WTC11 (cell line): Measurements from ENCODE around the gene CEP131. TPM values are rescaled to one million over a fixed set of nuclear protein-coding genes. Genes with fewer than 3 reads are reported as not detected.

ENCODE experiments used
- ATAC-seq: fragments of 200-7000 bp; cut with Tn5 transposase; 2 replicates; pipeline ENCODE4 v1.10.0; 2021; ENCODE audit warnings: mild to moderate bottlenecking, moderate library complexity
- CTCF ChIA-PET: fragments of 300-600 bp; sonication (Branson Sonifier 250); formaldehyde crosslinking; loops from one replicate; lab custom pipeline; 2021; ENCODE audit warnings: antibody characterized with exemption; lab: Charles Lee
- POLR2A ChIA-PET: fragments of 350-600 bp; sonication (Branson Sonifier 250); formaldehyde crosslinking; loops from one replicate; lab custom pipeline; 2021; ENCODE audit warnings: antibody characterized with exemption; lab: Charles Lee
- DNase-seq: peaks from one replicate; pipeline ENCODE4 v3.0.0; 2021; ENCODE audit warnings: low spot score
- H3K27ac Mint-ChIP-seq: 2 replicates; pipeline ENCODE4 v1.8.0; 2021; ENCODE audit warnings: mixed read lengths
- H3K27me3 Mint-ChIP-seq: 2 replicates; pipeline ENCODE4 v1.8.0; 2021; ENCODE audit warnings: low read depth, mild to moderate bottlenecking, moderate library complexity, mixed read lengths
- H3K36me3 Mint-ChIP-seq: 2 replicates; pipeline ENCODE4 v1.8.0; 2021; ENCODE audit warnings: mixed read lengths
- H3K4me1 Mint-ChIP-seq: 2 replicates; pipeline ENCODE4 v1.8.0; 2022; ENCODE audit warnings: mixed read lengths
- H3K4me3 Mint-ChIP-seq: 2 replicates; pipeline ENCODE4 v1.8.0; 2021; ENCODE audit warnings: mild to moderate bottlenecking, moderate library complexity, mixed read lengths
- H3K9me3 Mint-ChIP-seq: 2 replicates; pipeline ENCODE4 v1.8.0; 2021; ENCODE audit warnings: mixed read lengths
- FOXJ3 ChIP-seq: sonication (generic); formaldehyde crosslinking; IDR thresholded peaks from 2 replicates; pipeline ENCODE4 v1.9.0; 2021; ENCODE audit warnings: missing genetic modification reagents, mild to moderate bottlenecking, borderline replicate concordance
- GTF2I ChIP-seq: fragments of 250-450 bp; sonication (Bioruptor Pico); conservative IDR thresholded peaks from 2 replicates; pipeline ENCODE4 v1.4.0; 2021; ENCODE audit warnings: mild to moderate bottlenecking
- JUN ChIP-seq: sonication (generic); formaldehyde crosslinking; IDR thresholded peaks from 2 replicates; pipeline ENCODE4 v1.8.0; 2023; ENCODE audit warnings: mild to moderate bottlenecking, missing genetic modification reagents
- MXD4 ChIP-seq: fragments of 250-450 bp; sonication (Bioruptor Pico); IDR thresholded peaks from 2 replicates; pipeline ENCODE4 v1.8.0; 2021; ENCODE audit warnings: mild to moderate bottlenecking, moderate library complexity, borderline replicate concordance
- NFYB ChIP-seq: sonication (generic); formaldehyde crosslinking; conservative IDR thresholded peaks from 2 replicates; pipeline ENCODE4 v1.8.0; 2022; ENCODE audit warnings: low read depth, missing genetic modification reagents
- NR2C2 ChIP-seq: sonication (generic); formaldehyde crosslinking; IDR thresholded peaks from 2 replicates; pipeline ENCODE4 v1.8.0; 2022; ENCODE audit warnings: mild to moderate bottlenecking, missing genetic modification reagents
- SP1 ChIP-seq: sonication (generic); formaldehyde crosslinking; conservative IDR thresholded peaks from 2 replicates; pipeline ENCODE4 v1.8.1; 2022; ENCODE audit warnings: missing genetic modification reagents
- TCF7 ChIP-seq: sonication (generic); formaldehyde crosslinking; IDR thresholded peaks from 2 replicates; pipeline ENCODE4 v1.8.0; 2022; ENCODE audit warnings: mild to moderate bottlenecking, low read depth, missing genetic modification reagents, moderate library complexity
- TEAD4 ChIP-seq: sonication (generic); formaldehyde crosslinking; IDR thresholded peaks from 2 replicates; pipeline ENCODE4 v1.8.0; 2022; ENCODE audit warnings: mild to moderate bottlenecking, missing genetic modification reagents
- ZNF263 ChIP-seq: sonication (generic); formaldehyde crosslinking; IDR thresholded peaks from 2 replicates; pipeline ENCODE4 v1.8.1; 2022; ENCODE audit warnings: low read depth, mild to moderate bottlenecking, moderate library complexity, missing genetic modification reagents
- ZNF281 ChIP-seq: sonication (generic); formaldehyde crosslinking; IDR thresholded peaks from 2 replicates; pipeline ENCODE4 v1.8.0; 2023; ENCODE audit warnings: mild to moderate bottlenecking, missing genetic modification reagents
- ZNF396 ChIP-seq: fragments of 250-450 bp; sonication (Bioruptor Pico); IDR thresholded peaks from 2 replicates; pipeline ENCODE4 v1.8.0; 2021; ENCODE audit warnings: mild to moderate bottlenecking, moderate library complexity, borderline replicate concordance
- ZNF425 ChIP-seq: fragments of 250-450 bp; sonication (Bioruptor Pico); conservative IDR thresholded peaks from 2 replicates; pipeline ENCODE4 v1.9.0; 2021; ENCODE audit warnings: mild to moderate bottlenecking
- total RNA-seq: library from RNA; stranded (reverse); gene quantifications from 3 replicates; pipeline ENCODE4 v1.2.3, GENCODE V29; 2021
- TF ChIP-seq, protein P1 (sequence below): sonication (generic); formaldehyde crosslinking; IDR thresholded peaks from 2 replicates; pipeline ENCODE4 v1.8.0; 2022; ENCODE audit warnings: mild to moderate bottlenecking, missing genetic modification reagents
- TF ChIP-seq, protein P2 (sequence below): sonication (generic); formaldehyde crosslinking; IDR thresholded peaks from 2 replicates; pipeline ENCODE4 v1.8.1; 2022; ENCODE audit warnings: mild to moderate bottlenecking, missing genetic modification reagents, moderate library complexity, borderline replicate concordance
- TF ChIP-seq, protein P3 (sequence below): sonication (generic); formaldehyde crosslinking; conservative IDR thresholded peaks from 2 replicates; pipeline ENCODE4 v1.8.1; 2023; ENCODE audit warnings: mild to moderate bottlenecking, low read depth, missing genetic modification reagents, moderate library complexity
- TF ChIP-seq, protein P4 (sequence below): sonication (generic); formaldehyde crosslinking; IDR thresholded peaks from 2 replicates; pipeline ENCODE4 v1.8.1; 2022; ENCODE audit warnings: mild to moderate bottlenecking, moderate library complexity, missing genetic modification reagents
- TF ChIP-seq, protein P5 (sequence below): sonication (generic); formaldehyde crosslinking; IDR thresholded peaks from 2 replicates; pipeline ENCODE4 v1.8.1; 2023; ENCODE audit warnings: mild to moderate bottlenecking, missing genetic modification reagents, moderate library complexity
- TF ChIP-seq, protein P6 (sequence below): sonication (generic); formaldehyde crosslinking; IDR thresholded peaks from 2 replicates; pipeline ENCODE4 v1.8.0; 2023; ENCODE audit warnings: missing genetic modification reagents

The CEP131 gene
- total RNA-seq, 1 experiment from 2014 or later, result 35.2 TPM

GRCh38 chr17:81246679-81247338 lies 24.0 kb upstream of the CEP131 start:
- H3K27me3 Mint-ChIP-seq, result no peaks in the 10 kb centered on the region
- H3K9me3 Mint-ChIP-seq, result no peaks in the 10 kb centered on the region
- peaks cover 9% of the 10 kb centered on the region for H3K4me1 Mint-ChIP-seq
- ChIA-PET CTCF (no interaction called here), POLR2A (no interaction called here)
- H3K36me3 Mint-ChIP-seq, result no peaks in the 10 kb centered on the region
- peak overlapping the region; percentile 49; the same call in 1 of the 2 replicates for H3K27ac Mint-ChIP-seq
- DNase-seq (no peak), ATAC-seq (no peak)
- H3K4me3 Mint-ChIP-seq, result no peak overlapping the region
- TF ChIP-seq, protein P1, sequence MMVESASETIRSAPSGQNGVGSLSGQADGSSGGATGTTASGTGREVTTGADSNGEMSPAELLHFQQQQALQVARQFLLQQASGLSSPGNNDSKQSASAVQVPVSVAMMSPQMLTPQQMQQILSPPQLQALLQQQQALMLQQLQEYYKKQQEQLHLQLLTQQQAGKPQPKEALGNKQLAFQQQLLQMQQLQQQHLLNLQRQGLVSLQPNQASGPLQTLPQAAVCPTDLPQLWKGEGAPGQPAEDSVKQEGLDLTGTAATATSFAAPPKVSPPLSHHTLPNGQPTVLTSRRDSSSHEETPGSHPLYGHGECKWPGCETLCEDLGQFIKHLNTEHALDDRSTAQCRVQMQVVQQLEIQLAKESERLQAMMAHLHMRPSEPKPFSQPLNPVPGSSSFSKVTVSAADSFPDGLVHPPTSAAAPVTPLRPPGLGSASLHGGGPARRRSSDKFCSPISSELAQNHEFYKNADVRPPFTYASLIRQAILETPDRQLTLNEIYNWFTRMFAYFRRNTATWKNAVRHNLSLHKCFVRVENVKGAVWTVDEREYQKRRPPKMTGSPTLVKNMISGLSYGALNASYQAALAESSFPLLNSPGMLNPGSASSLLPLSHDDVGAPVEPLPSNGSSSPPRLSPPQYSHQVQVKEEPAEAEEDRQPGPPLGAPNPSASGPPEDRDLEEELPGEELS (CRISPR knock-in tag), result no peak
- TF ChIP-seq GTF2I (CRISPR knock-in tag) (no peak), FOXJ3 (CRISPR knock-in tag) (no peak), ZNF263 (CRISPR knock-in tag) (no peak), TEAD4 (no peak), JUN (CRISPR knock-in tag) (no peak), ZNF396 (CRISPR knock-in tag) (no peak), MXD4 (no peak), ZNF425 (CRISPR knock-in tag) (no peak)
- TF ChIP-seq, protein P2, sequence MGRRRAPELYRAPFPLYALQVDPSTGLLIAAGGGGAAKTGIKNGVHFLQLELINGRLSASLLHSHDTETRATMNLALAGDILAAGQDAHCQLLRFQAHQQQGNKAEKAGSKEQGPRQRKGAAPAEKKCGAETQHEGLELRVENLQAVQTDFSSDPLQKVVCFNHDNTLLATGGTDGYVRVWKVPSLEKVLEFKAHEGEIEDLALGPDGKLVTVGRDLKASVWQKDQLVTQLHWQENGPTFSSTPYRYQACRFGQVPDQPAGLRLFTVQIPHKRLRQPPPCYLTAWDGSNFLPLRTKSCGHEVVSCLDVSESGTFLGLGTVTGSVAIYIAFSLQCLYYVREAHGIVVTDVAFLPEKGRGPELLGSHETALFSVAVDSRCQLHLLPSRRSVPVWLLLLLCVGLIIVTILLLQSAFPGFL (CRISPR knock-in tag), result no peak
- TF ChIP-seq, protein P3, sequence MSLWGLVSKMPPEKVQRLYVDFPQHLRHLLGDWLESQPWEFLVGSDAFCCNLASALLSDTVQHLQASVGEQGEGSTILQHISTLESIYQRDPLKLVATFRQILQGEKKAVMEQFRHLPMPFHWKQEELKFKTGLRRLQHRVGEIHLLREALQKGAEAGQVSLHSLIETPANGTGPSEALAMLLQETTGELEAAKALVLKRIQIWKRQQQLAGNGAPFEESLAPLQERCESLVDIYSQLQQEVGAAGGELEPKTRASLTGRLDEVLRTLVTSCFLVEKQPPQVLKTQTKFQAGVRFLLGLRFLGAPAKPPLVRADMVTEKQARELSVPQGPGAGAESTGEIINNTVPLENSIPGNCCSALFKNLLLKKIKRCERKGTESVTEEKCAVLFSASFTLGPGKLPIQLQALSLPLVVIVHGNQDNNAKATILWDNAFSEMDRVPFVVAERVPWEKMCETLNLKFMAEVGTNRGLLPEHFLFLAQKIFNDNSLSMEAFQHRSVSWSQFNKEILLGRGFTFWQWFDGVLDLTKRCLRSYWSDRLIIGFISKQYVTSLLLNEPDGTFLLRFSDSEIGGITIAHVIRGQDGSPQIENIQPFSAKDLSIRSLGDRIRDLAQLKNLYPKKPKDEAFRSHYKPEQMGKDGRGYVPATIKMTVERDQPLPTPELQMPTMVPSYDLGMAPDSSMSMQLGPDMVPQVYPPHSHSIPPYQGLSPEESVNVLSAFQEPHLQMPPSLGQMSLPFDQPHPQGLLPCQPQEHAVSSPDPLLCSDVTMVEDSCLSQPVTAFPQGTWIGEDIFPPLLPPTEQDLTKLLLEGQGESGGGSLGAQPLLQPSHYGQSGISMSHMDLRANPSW, result no peak
- TF ChIP-seq, protein P4, sequence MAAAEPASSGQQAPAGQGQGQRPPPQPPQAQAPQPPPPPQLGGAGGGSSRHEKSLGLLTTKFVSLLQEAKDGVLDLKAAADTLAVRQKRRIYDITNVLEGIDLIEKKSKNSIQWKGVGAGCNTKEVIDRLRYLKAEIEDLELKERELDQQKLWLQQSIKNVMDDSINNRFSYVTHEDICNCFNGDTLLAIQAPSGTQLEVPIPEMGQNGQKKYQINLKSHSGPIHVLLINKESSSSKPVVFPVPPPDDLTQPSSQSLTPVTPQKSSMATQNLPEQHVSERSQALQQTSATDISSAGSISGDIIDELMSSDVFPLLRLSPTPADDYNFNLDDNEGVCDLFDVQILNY (CRISPR knock-in tag), result no peak

- H3K9me3 Mint-ChIP-seq, result no peaks in the 10 kb centered on the region
- ATAC-seq, result no peak
- TF ChIP-seq SP1 (CRISPR knock-in tag), result no peak
- TF ChIP-seq NFYB, result no peak
- TF ChIP-seq, protein P5, sequence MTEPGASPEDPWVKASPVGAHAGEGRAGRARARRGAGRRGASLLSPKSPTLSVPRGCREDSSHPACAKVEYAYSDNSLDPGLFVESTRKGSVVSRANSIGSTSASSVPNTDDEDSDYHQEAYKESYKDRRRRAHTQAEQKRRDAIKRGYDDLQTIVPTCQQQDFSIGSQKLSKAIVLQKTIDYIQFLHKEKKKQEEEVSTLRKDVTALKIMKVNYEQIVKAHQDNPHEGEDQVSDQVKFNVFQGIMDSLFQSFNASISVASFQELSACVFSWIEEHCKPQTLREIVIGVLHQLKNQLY, result no peak
- TF ChIP-seq ZNF281 (CRISPR knock-in tag), result no peak
- no peak for TF ChIP-seq TCF7 (CRISPR knock-in tag)
- TF ChIP-seq NR2C2 (CRISPR knock-in tag), result no peak
- TF ChIP-seq, protein P4 (CRISPR knock-in tag), result no peak
- TF ChIP-seq, protein P6, sequence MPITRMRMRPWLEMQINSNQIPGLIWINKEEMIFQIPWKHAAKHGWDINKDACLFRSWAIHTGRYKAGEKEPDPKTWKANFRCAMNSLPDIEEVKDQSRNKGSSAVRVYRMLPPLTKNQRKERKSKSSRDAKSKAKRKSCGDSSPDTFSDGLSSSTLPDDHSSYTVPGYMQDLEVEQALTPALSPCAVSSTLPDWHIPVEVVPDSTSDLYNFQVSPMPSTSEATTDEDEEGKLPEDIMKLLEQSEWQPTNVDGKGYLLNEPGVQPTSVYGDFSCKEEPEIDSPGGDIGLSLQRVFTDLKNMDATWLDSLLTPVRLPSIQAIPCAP (CRISPR knock-in tag), result no peak
- ChIA-PET POLR2A (no interaction called here), CTCF (no interaction called here)
- peaks cover 11% of the 10 kb centered on the region for H3K4me1 Mint-ChIP-seq
- H3K4me3 Mint-ChIP-seq, result no peak overlapping the region
- no peak for DNase-seq
- H3K36me3 Mint-ChIP-seq, result no peaks in the 10 kb centered on the region
- H3K27ac Mint-ChIP-seq, result no peak overlapping the region
- H3K27me3 Mint-ChIP-seq, result no peaks in the 10 kb centered on the region
Measured at GRCh38 chr17:81246343-81246670, 23.5 kb upstream of the CEP131 start.
